ENCODE data around the gene SCAND1.

GRCh38 chr20:35939264-35939663, 15.0 kb downstream of the SCAND1 start:
- no peak for TF ChIP-seq CTCF (IDR thresholded peaks at IDR 0.05 in 4 of 5, conservative IDR thresholded peaks at IDR 0.05 in 1 of 5)
- TF ChIP-seq POLR2A (IDR thresholded peaks at IDR 0.05): no peak
